ENCODE results near the gene RPL29.
A peak's percentile ranks its signal among the peaks of the same experiment; 100 is the strongest.
"Not testable (repeated sequence)": the region's sequence is repeated elsewhere in the genome, so short reads cannot be mapped to it uniquely, and the experiment has no call there.

Gene RPL29

DNA sequence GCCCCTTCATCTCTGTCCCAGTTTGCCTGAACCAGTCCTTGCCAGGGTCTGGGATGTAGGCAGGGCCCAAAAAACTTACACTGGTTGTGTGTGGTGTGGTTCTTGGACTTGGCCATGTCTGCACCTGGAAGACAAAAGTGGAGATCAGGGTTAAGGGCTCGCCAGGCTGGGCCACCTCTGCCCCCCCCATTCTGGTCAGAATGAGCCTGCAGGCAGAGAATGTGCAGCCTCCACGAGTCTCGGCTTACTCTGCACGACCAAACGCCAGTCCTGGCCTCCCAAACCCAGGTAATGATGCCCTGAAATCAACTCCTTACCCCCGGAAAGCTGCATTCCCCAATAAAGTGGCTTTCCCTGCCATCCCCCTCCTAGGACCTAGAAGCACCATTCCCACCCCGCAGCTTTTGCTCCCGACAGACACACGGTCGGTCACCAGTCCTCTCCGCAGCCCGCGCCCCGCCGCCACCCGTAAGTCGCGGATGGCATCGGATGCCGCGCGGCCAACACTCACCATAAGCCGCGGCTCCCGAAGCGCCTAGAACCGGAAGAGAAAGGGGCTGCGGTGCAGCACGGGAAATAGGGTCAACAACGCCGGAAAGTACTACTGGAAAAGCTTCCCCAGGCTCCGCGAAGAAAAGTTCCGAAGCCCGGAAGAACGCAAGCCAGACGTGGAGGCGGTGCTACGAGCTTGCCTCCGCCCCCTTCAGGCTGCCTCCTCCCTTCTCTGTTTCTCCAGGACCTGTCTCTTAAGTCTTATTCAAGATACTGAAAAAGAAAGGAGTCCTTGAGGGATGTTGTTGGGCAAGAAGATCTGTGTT, at the start of gene RPL29:
RPL29 (minus strand) TSS at position 550 of the 818 bp plus-strand sequence; CDS start at position 116, 434 bp downstream.
- DNase-seq (ENCODE audit: low read depth): peak; percentile 94

- DNase-seq (ENCODE audit: low read depth): no peak
These were observed 49.3 kb upstream of the RPL29 start for GRCh38 chr3:52044869-52045619.

- no peak for DNase-seq (ENCODE audit: low read depth)
These were observed 48.1 kb upstream of the RPL29 start for GRCh38 chr3:52043750-52044149.

GRCh38 chr3:52043039-52043438, 47.3 kb upstream of the RPL29 start:
- not testable (repeated sequence) for DNase-seq (ENCODE audit: low read depth)

- no peak for DNase-seq (ENCODE audit: low read depth)
These were observed 45.5 kb upstream of the RPL29 start for GRCh38 chr3:52041118-52041731.

GRCh38 chr3:52040600-52040999, 44.9 kb upstream of the RPL29 start:
- DNase-seq (ENCODE audit: low read depth): no peak

DNA sequence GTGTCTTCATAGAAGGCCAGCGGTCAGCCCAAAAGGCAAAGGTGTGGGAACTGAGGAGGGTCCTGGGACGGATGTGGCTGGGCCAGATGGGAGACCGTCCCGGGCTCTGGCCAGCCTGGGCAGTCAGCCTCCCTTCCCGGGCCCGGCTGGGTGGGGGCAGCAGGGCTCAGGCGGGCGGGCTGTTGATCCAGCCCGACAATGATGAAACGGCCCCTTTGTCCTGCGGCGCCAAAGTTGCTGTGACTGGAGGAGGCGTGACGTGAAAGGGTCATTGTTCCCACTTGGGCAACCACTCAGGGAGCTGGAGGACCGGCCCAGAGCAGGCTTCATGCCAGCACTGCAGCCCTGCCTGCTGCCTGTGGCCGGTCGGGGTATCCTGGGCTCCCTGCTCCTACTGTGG, 44.2 kb upstream of the RPL29 start:
- peak; percentile 29 for DNase-seq (ENCODE audit: low read depth)

- no peak for DNase-seq (ENCODE audit: low read depth)
These were observed 43.7 kb upstream of the RPL29 start for GRCh38 chr3:52039426-52039825.

DNA sequence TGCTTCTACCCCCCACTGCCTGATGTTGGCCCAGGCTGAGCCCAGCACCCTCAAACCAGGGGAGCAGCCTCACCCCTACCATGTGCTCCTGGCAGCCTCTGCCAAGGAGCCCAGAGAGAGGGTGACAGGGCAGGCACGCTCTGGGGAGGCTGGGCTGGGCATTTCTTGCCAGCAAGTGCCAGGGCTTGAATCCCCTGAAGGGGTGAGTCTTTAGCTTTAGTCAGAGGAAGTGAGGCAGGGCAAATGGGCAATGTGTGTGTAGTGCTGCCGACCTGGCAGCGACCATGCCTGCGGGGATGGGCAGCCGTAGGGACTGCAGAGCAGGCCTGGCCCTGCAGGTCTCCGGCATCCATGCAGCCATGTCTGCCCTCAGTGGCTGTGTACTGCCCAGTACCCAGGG, 42.5 kb upstream of the RPL29 start:
- no peak for DNase-seq (ENCODE audit: low read depth)

DNA sequence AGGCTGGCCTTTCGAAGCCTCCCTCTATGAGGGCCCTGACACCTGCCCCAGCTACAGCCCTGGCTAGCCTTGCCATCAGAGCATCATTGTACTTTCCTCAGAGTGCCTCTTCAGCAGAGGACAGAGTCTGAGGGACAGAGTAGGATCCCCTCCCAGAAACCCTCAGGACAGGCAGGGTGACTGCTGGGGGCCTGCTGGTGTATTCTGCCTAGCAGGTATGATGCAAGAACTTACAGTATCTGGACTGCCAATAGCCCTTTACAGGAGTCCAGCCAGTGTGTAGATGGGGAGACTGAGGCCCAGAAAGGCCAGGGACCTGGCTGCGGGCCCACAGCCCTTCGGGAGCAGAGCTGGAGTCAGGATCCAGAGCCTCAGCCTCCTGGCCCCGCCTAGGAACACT, 41.6 kb upstream of the RPL29 start:
- no peak for DNase-seq (ENCODE audit: low read depth)

GRCh38 chr3:52036829-52037228, 41.1 kb upstream of the RPL29 start:
- DNase-seq (ENCODE audit: low read depth): no peak

DNA sequence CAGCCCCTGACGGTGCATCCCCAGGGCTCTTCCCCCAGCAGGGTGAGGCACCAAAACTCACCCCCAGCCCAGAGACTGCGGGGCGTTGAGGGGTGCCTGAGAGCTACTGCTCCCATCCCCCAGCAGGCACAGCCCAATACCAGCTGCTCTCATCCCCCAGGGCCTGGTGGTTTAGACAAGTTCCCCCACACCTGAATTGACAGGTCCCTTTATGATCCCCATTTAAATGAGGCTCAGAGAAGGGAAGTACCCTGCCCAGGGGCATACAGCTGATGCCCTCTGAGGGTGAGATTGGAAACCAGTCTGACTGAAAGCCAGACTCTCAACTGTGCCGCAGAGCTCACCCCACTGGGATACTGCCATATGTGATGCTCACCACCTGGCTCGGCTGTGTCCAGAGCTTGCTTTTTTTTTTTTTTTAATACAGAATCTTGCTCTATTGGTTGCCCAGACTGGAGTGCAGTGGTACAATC, 40.6 kb upstream of the RPL29 start:
- DNase-seq (ENCODE audit: low read depth): no peak

DNA sequence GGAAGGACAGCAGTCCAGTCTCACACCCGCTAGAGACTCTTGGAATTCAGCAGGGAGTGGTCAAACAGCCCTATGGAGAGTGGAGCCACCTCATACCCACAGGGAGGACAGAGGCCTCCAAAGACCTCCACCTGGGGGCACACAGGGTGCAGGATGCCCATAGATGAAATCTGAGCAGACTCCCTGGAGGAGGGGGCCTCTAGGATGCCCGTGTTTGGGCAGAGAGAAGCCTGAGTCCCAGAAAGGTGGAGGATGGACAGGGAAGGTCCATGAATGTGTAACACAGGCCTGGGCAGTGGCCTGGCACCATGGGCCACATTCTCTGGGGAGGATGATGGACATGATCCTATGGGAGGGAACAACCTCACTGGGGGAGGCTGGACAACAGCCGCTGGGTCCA, 39.0 kb upstream of the RPL29 start:
- DNase-seq (ENCODE audit: low read depth): no peak

DNA sequence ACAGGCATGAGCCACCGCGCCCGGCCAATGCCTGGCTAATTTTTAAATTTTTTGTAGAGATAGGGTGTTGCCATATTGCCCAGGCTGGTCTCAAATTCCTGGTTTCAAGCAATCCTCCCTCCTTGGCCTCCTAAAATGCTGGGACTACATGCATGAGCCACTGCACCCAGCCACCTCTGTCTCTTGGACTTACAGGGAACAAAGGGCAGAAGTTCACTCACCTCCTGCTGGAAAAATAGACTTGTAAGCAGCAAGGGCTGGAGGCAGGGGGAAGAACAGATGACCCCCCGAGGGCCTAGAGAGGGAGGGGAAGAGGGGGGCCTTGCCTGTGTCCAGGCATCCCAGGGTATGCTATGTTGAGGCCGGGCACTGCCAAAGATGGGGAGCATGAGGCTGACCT, 38.5 kb upstream of the RPL29 start:
- no peak for DNase-seq (ENCODE audit: low read depth)

GRCh38 chr3:52033748-52034147, 38.1 kb upstream of the RPL29 start:
- DNase-seq (ENCODE audit: low read depth): not testable (repeated sequence)

DNA sequence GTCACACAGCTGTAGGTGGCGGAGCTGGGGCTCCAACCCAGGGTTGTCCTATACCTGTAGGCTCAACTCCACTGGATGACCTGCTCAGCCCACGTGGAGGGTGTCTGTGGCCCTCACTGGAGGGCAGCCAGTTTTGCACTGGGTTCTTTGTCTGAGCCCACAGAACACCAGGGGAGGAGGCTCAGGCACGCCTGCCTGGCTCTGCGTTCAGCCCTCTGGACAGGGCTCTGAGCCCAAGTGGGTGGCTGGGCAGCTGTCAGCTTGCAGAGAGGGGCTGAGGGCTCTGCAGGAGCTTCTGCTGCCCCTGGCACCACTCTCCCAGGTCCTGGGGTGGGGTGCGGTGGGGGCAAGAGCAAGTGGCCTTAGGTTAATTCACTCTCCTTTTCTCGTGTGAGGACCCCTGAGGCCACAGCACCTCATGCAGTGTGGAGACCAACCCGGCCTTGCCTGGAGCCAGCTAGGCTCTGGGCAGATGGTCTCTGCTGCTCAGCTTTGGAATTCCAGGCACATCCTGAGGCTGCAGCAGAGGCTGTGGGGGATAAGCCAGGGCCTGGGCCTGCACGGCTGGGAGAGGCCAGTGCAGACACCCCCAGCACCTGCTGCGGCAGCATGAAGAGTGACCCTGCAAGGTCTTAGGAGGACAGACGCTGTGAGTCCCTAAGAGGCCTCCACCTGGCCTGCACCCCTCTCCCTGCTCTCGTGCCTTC, 37.2 kb upstream of the RPL29 start:
- DNase-seq (ENCODE audit: low read depth): no peak

DNA sequence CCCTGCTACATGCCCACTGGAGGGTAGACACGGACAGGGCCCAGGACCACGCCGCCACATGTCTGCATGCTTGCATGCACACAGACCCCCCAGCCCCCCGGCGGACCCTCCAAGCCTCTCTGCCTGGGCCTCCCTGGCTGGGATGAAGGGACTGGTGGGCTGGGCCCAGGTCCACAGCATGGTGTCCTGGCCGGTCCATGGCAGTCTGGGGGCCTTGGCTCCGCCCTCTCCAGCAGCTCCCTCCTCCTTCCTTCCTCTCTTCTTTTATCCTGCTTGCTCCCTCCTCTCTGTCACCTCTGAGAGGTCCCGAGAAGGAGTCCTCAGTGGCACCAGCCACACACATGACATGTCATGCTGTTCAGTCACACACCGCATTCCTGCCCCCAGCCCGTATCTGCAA, 36.2 kb upstream of the RPL29 start:
- DNase-seq (ENCODE audit: low read depth): no peak

- no peak for DNase-seq (ENCODE audit: low read depth)
These were observed 35.1 kb upstream of the RPL29 start for GRCh38 chr3:52030714-52031310.

GRCh38 chr3:52029535-52029934, 33.8 kb upstream of the RPL29 start:
- no peak for DNase-seq (ENCODE audit: low read depth)

- no peak for DNase-seq (ENCODE audit: low read depth)
These were observed 33.4 kb upstream of the RPL29 start for GRCh38 chr3:52029053-52029452.

- no peak for DNase-seq (ENCODE audit: low read depth)
These were observed 32.9 kb upstream of the RPL29 start for GRCh38 chr3:52028572-52028971.

DNA sequence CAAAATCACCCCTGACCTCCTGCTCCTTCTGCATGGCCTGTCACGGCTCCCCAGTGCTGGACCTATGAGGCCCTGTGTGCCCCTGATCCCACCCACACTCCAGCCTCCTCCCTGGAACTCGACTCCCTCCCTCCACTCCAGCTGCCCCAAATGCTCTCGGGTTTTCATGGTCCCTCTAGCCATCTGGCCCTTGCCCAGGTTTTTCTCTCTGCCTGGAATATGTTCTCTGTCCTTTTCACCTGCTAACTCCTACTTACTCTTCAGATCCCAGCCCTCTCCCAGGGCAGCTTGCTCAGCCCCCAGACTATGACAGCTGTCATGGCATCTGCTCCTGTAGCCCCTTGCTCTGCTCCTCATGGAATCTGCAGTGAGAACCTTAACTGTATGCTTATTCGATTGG, 30.3 kb upstream of the RPL29 start:
- no peak for DNase-seq (ENCODE audit: low read depth)

Data from fibroblast of gingiva (primary cell).